MG63 (cell line): ENCODE data around the gene OR2V2. TPM values are rescaled to one million over a fixed set of nuclear protein-coding genes. Genes with fewer than 3 reads are reported as not detected.
"Not testable (repeated sequence)": the region's sequence is repeated elsewhere in the genome, so short reads cannot be mapped to it uniquely, and the experiment has no call there.

Source experiments
- DNase-seq: peaks from one replicate; pipeline ENCODE4 v3.0.0-alpha.2; 2020
- H3K27me3 ChIP-seq: fragments of 250-450 bp; sonication (Bioruptor Pico); 2 replicates; pipeline ENCODE4 v1.5.1; 2020; ENCODE audit warnings: mild to moderate bottlenecking, moderate library complexity
- H3K36me3 ChIP-seq: fragments of 250-450 bp; sonication (Bioruptor Pico); 2 replicates; pipeline ENCODE4 v1.5.1; 2020; ENCODE audit warnings: mild to moderate bottlenecking, moderate library complexity
- H3K4me3 ChIP-seq: fragments of 250-450 bp; sonication (Bioruptor Pico); 2 replicates; pipeline ENCODE4 v1.5.1; 2020; ENCODE audit warnings: mild to moderate bottlenecking, moderate library complexity
- H3K9me3 ChIP-seq: fragments of 250-450 bp; sonication (Bioruptor Pico); 2 replicates; pipeline ENCODE4 v1.5.1; 2020; ENCODE audit warnings: mild to moderate bottlenecking, moderate library complexity
- total RNA-seq: library from RNA; depleted of rRNA; stranded (reverse); fragments of >200 nt; shearing (Covaris generic); gene quantifications from 2 replicates; pipeline ENCODE4 v1.2.3, GENCODE V29; 2014; ENCODE audit warnings: low replicate concordance

Gene OR2V2
- total RNA-seq, 1 experiment from 2014 or later: not detected

DNA sequence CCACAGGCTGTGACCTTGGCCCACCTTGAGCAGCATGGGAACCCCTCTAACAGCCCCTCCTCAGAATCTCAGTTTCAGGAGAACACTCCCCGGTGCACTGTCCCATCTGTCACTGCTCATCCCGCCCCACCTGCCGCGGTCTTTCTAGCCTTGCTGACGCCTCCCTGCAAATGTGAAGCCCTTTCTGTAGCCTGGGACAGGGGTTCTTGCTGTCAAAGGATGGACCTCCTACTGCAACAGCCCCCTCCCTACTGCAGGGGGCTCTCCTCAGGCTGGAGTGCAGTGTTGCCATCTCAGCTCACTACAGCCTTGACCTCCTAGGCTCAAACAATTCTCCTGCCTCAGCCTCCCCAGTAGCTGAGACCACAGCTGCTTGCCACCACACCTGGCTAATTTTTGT is 36.4 kb upstream of the OR2V2 start:
- H3K9me3 ChIP-seq: no peaks in the 10 kb centered on the region
- H3K4me3 ChIP-seq: no peak overlapping the region
- DNase-seq: no peak
- no peaks in the 10 kb centered on the region for H3K36me3 ChIP-seq
- peaks cover 65% of the 10 kb centered on the region for H3K27me3 ChIP-seq

DNA sequence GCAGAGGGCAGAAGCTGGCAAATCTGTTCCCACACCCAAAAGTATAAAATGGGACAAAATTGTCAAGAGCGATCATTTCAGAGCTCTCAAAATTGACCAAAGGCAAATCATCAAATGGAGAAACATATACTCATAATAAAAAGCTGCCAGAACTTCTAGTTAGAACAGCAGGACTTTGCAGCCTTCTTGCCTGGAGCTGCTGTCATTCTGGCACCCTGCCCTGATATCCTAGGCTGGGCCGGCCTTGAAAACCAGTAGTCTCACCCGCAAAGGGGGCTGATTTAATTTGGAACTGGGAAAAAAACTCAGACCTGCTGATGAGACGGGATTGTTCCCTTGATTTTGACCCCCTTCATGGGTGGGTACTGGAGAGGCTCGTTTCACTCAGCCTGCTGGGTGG is 34.9 kb upstream of the OR2V2 start:
- DNase-seq: peak; percentile 52
- no peaks in the 10 kb centered on the region for H3K9me3 ChIP-seq

DNA sequence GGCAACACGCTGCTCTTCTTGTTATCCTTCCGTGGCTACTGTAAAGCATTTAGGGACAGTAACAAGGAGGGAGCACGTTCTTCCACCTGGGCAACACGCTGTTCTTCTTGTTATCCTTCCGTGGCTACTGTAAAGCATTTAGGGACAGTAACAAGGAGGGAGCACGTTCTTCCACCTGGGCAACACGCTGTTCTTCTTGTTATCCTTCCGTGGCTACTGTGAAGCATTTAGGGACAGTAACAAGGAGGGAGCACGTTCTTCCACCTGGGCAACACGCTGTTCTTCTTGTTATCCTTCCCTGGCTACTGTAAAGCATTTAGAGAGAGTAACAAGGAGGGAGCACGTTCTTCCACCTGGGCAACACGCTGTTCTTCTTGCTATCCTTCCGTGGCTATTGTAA is 33.8 kb upstream of the OR2V2 start:
- DNase-seq, H3K36me3 ChIP-seq: not testable (repeated sequence)
- H3K27me3 ChIP-seq: peaks cover 47% of the 10 kb centered on the region

More for the DNA sequence above, 34.9 kb upstream of the OR2V2 start:
- H3K27me3 ChIP-seq: peaks cover 58% of the 10 kb centered on the region
- no peak overlapping the region for H3K4me3 ChIP-seq
- no peaks in the 10 kb centered on the region for H3K36me3 ChIP-seq

DNA sequence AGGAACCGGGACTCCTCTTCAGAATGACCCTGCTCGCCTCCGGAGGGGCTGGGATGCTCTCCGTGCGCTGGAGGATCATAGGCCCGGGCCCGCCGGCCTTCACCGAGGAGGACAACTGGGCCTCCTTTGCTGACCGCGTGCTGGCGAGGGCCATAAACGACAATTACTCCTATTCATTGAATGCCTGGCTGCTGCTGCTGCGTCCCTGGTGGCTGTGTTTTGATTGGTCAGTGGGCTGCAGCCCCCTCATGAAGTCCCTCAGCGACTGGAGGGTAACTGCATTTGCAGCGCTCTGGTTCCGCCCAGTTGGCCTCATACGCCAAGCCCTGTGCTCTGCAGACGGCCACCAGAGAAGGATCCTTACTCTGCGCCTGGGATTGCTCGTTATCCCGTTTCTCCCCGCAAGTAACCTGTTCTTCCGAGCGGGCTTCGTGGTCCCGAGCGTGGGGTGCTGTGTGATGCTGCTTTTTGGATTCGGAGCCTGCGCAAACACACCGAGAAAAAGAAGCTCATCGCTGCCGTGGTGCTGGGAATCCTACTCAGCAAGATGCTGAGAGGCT is 33.0 kb upstream of the OR2V2 start:
- Histone ChIP-seq H3K36me3 (no peaks in the 10 kb centered on the region), H3K27me3 (peaks cover 42% of the 10 kb centered on the region), H3K9me3 (no peaks in the 10 kb centered on the region), H3K4me3 (no peak overlapping the region)
- DNase-seq: no peak

More for the DNA sequence above, 33.8 kb upstream of the OR2V2 start:
- not testable (repeated sequence) for H3K4me3 ChIP-seq, H3K9me3 ChIP-seq

DNA sequence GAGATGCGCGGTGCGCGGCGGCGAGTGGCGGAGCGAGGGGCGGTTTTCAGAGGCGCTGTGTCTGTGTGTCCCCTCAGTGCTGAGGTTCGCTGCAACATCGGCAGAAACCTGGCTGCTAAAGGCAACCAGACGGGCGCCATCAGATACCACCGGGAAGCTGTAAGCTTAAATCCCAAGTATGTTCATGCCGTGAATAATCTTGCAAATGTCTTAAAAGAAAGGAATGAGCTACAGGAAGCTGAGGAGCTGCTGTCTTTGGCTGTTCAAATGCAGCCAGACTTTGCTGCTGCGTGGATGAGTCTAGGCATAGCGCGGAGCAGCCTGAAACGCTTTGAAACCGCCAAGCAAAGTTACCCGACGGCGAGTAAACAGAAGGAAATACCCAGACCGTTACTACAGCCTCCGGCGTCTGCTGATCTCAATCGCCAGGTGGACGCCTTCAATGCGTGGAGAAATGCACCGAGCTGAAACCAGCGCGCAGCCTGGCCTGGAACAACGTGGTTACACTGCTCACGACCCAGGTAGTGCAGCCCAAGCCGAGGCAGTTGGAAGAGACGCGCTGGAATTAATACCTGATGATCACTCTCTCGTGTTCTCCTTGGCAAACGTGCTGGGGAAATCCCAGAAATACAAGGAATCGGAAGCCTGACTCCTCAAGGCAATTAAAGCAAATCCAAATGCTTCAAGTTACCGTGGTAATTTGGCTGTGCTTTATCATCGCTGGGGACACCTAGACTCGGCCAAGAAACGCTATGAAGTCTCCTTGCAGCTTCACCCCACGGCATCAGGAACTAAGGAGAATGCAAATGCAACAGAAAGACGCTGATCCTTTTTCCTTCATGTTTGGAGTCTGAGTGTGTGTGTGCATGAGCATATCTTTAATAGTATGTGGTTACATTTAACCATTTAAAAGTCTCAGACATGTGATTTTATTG is 32.3 kb upstream of the OR2V2 start:
- Histone ChIP-seq H3K9me3 (no peaks in the 10 kb centered on the region), H3K27me3 (peaks cover 39% of the 10 kb centered on the region), H3K4me3 (no peak overlapping the region), H3K36me3 (no peaks in the 10 kb centered on the region)
- DNase-seq: peak; percentile 24

DNA sequence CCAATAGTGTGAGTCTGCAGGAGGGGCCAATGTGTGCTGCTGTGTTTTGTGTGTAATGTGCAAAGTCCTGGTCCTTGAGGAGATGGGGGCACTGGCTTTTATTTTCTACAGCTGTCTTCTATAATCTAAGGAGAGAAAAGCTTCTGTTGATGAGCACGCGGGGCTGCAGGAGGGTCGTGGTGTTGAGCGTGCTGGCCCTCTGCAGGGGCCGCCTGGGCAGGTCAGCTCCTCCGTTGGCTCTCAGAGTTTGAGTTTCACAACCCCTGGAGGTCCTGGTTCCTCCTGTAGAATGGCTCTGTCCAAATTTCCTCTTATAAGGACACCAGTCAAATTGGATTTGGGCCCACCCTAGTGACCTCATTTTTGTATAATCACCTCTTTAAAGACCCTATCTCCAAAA is 29.0 kb upstream of the OR2V2 start:
- Histone ChIP-seq H3K27me3 (peaks cover 27% of the 10 kb centered on the region), H3K9me3 (no peaks in the 10 kb centered on the region), H3K4me3 (no peak overlapping the region), H3K36me3 (no peaks in the 10 kb centered on the region)
- no peak for DNase-seq

DNA sequence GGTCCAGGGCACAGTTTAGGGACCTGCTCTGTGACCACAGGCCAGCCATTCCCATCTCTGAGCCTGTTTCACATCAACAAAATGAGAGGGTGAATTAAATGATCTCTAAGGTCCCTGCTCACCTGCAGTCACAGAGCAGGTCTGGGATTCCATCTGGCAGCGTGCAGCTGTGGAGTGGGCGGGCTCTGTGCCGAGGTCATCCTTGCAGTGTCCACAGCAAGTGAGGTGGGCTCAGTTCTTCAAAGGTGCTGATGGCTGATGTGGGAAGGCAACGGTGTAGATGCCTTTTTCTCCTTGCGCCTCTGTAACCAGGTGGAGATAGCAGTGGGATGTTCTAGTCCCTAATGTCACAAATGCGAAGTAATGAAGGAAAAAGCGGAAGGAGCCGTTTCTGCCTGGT is 28.3 kb upstream of the OR2V2 start:
- Histone ChIP-seq H3K4me3 (no peak overlapping the region), H3K9me3 (no peaks in the 10 kb centered on the region), H3K27me3 (peaks cover 27% of the 10 kb centered on the region), H3K36me3 (no peaks in the 10 kb centered on the region)
- no peak for DNase-seq

DNA sequence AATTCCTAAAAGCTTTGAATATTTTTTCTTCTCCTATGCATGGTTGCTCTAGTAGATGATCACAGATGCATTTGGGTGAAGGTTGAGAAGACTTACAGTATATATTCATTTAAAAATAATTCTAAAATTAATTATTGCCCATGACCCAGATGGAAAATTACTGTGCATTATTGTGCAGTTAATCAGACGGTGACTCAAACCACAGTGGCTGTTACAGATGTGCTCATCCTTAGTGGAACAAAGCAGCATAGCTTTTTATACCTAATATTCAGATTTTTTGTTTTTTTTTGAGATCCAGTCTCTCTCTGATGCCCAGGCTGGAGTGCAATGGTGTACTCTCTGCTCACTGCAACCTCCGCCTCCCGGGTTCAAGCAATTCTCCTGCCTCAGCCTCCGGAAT is 27.1 kb upstream of the OR2V2 start:
- Histone ChIP-seq H3K4me3 (no peak overlapping the region), H3K36me3 (no peaks in the 10 kb centered on the region), H3K27me3 (peaks cover 16% of the 10 kb centered on the region), H3K9me3 (no peaks in the 10 kb centered on the region)
- DNase-seq: no peak

DNA sequence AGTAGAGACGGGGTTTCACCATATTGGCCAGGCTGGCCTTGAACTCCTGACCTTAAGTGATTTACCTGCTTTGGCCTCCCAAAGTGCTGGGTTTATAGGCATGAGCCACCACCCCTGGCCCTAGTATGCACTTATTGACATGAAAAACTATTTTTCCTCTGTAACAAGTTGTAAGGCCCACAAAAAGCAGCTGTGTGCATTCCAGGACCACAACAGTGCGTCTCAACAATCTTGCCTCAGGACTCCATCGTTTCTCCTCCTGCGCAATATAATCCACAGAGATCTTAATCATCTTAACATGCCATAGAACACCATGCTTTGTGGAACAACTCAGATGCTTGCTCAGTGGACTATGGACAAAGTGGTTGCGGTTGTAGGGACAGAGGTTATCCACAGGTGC is 26.6 kb upstream of the OR2V2 start:
- Histone ChIP-seq H3K4me3 (no peak overlapping the region), H3K9me3 (no peaks in the 10 kb centered on the region), H3K36me3 (no peaks in the 10 kb centered on the region), H3K27me3 (peaks cover 12% of the 10 kb centered on the region)
- no peak for DNase-seq

DNA sequence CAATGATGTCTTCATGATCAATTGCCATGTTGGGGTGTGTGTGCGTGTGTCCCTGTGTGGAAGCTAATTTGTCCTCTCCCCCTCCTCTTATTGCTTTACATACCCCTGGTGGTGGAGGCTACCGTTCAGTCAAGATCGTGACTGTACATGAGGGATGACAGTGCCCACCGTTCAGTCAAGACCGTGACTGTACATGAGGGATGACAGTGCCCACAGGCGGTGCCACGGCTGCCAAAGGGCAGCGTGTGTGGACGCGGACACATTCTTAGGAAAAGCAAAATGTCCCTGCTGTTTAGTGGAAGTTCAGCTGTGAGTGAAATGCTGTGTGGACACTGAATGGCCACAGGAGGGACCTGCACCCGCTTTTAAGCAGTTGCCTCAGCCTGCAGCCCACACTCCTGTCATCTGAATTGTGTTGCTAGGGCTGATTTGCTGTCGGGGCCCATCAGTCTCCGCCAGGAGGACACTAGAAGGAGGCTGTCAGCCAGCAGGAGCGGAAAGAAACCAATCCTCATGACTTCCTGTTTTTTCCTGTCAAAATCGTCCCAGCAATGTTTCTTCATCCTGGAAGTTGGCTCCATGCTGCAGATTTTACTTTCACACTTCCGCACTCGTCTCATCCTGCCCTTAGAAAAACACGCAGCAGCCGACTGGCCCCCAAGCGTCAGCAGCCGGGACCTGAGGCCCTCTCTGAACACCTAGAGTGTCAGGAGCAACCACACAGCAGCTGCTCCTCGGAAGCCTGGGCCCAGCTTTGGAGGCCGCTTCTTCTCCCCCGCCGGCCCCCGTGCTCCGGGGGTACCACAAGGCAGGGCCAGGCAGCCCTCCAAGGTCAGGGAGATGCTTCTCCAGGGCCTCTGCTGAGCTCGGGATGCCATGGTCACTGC is 25.5 kb upstream of the OR2V2 start:
- peaks cover 7% of the 10 kb centered on the region; the same call in 1 of the 2 replicates for H3K27me3 ChIP-seq
- H3K9me3 ChIP-seq: 0 out of 2 replicates have a peak, but pooled peaks cover 2% of the 10 kb centered on the region
- H3K4me3 ChIP-seq: no peak overlapping the region
- no peak for DNase-seq
- no peaks in the 10 kb centered on the region for H3K36me3 ChIP-seq

DNA sequence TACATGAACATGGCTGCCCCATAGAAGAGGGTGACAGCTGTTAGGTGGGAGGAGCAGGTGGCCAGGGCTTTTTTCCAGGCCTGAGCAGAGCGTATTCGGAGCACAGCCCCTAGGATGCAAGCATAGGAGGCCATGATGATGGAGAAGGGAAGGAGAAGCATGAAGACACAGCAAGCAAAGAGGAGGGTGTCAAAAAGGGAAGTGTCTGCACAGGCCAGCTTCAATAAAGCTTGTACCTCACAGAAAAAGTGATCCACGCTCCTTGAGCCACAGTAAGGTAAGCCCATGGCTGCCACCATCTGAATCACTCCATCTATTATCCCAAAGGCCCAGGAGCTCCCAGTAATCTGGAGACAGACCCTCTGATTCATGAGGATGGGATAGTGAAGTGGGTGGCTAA is 22.9 kb upstream of the OR2V2 start:
- Histone ChIP-seq H3K27me3 (peaks cover 21% of the 10 kb centered on the region), H3K9me3 (0 out of 2 replicates have a peak, but pooled peaks cover 2% of the 10 kb centered on the region), H3K4me3 (no peak overlapping the region), H3K36me3 (no peaks in the 10 kb centered on the region)
- no peak for DNase-seq

DNA sequence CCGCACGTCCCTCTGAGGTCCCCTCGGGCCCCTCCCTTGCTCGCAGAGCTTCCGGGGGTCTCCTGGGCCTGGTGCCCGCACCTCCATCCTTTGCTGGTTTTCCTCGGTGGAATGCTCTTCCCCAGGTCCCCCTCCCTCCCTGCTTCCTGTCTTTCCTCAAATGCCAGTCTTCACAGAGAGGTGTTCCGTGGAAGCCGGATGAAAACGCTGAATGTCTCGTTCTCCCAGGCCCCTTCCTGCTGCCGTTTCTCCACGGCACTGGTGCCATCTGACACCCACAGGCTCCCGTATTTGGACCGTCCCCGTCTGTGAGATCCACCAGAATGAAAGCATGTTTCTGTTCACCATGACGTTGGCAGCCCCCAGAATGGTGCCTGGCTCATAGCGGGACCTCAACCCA is 20.5 kb upstream of the OR2V2 start:
- H3K9me3 ChIP-seq: 0 out of 2 replicates have a peak, but pooled peaks cover 2% of the 10 kb centered on the region
- DNase-seq: no peak
- no peaks in the 10 kb centered on the region for H3K36me3 ChIP-seq
- peaks cover 29% of the 10 kb centered on the region for H3K27me3 ChIP-seq
- H3K4me3 ChIP-seq: no peak overlapping the region

DNA sequence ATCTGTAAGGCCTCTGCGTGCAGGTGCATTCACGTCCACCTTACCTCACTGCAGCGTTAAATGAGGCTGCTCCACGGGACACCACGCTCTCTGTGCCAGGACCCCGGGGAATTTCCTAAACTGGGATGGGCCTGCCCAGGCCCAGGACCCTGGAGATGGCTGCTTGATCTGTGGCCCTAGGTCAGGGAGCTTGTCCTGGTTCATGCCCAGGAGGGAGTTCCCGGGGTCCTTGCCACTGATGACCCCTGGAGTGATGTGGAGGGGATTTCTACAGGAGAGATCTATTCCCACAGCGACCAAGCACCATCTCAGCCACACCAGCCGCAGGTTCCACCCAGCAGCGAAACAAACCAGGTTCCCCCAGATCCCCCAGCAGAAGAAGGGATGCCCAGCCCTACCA is 19.9 kb upstream of the OR2V2 start:
- DNase-seq: no peak
- H3K9me3 ChIP-seq: 0 out of 2 replicates have a peak, but pooled peaks cover 2% of the 10 kb centered on the region
- H3K4me3 ChIP-seq: no peak overlapping the region
- peaks cover 29% of the 10 kb centered on the region for H3K27me3 ChIP-seq
- no peaks in the 10 kb centered on the region for H3K36me3 ChIP-seq

DNA sequence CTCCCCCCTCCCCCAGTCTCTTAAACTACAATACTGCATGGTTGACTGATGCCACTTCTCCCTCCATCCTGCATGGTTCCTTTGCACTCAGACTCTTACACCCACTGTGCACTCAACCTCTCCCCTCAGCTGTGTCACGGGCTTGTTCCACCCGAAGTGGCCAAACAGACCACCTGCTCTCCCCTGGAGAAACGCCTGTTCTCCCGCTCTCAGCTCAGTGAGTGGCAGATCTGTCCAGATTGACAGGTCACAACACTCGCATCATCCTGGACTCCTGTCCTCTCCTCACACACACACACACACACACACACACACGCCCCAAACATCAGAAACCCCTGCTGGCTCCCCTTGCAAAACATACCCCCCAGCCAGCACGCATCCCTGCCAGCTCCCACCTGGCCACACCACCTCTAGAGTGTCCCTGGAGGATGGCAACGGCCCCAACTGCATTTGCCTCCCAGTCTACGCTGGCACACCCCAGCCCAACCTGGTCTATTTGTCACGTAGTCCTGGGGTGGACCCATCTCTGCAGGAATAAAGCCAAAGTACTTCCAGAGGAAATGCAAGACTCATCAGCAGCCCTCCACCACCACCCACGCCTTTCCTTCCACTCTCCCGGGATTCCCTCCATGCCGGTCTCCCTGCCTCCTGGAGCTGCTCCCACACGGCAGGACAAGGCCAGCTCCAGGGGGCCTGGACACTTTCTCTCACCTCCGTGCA is 19.3 kb upstream of the OR2V2 start:
- no peak overlapping the region for H3K4me3 ChIP-seq
- H3K36me3 ChIP-seq: no peaks in the 10 kb centered on the region
- DNase-seq: no peak
- 0 out of 2 replicates have a peak, but pooled peaks cover 2% of the 10 kb centered on the region for H3K9me3 ChIP-seq
- H3K27me3 ChIP-seq: peaks cover 29% of the 10 kb centered on the region

DNA sequence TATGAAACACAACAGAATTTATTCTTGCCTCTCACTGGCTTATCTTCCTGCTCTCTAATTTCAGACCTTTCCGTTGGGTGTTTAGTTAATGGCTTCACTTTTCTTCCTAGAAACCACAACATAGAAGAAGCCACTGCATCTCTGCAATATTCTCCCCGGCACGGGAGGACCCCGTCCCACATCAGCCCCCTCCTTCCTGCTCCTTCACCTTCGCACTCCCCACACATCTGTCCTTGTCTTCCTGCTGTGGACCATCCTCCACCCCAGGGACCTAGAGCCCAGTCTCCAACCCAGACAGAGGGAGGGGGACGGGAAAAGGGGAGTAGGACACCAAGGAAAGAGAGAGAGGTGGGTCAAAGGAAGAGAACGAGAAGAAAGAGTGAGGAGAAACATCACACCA is 17.8 kb upstream of the OR2V2 start:
- DNase-seq: no peak
- H3K9me3 ChIP-seq: 0 out of 2 replicates have a peak, but pooled peaks cover 2% of the 10 kb centered on the region
- no peaks in the 10 kb centered on the region for H3K36me3 ChIP-seq
- peaks cover 28% of the 10 kb centered on the region for H3K27me3 ChIP-seq
- H3K4me3 ChIP-seq: no peak overlapping the region

DNA sequence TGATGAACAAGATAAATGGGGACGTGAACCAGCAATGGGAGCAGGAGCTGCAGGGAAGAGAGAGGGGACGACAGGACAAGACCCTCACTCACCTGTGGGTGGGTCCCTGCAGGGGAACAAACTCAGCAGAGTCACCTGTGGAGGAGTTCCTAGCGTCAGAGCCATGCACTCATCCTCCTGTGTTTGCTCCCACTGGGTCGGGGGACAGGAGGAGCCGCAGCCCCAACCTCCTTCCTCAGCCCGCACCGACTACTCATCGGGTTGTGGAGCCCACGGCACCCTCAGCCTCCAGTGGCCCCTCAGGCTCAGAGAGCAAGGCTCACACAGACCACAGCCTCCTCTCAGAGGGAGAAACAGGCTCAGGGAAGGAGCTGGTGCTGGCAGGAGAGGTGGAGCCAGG is 17.3 kb upstream of the OR2V2 start:
- H3K9me3 ChIP-seq, H3K4me3 ChIP-seq, DNase-seq, H3K36me3 ChIP-seq: not testable (repeated sequence)
- H3K27me3 ChIP-seq: peaks cover 28% of the 10 kb centered on the region
